A673 (cell line): ENCODE data around the gene COL4A2.

Experiments
- EZH2 ChIP-seq: fragments of 200-600 bp; sonication (generic); IDR thresholded peaks from 2 replicates; pipeline ENCODE4 v1.6.1; 2017; ENCODE audit warnings: borderline replicate concordance, low read depth, mild to moderate bottlenecking, mixed read lengths, antibody characterized with exemption, low read length; ENCODE audit not compliant: poor library complexity, severe bottlenecking
- TF ChIP-seq, protein P1 (sequence below): fragments of 300-800, 200-600 bp; sonication (generic); conservative IDR thresholded peaks from 2 replicates; pipeline ENCODE4 v1.5.1; 2017; ENCODE audit warnings: low read depth, mild to moderate bottlenecking, antibody characterized with exemption, low read length, moderate library complexity, mixed read lengths

- TF ChIP-seq, protein P1, sequence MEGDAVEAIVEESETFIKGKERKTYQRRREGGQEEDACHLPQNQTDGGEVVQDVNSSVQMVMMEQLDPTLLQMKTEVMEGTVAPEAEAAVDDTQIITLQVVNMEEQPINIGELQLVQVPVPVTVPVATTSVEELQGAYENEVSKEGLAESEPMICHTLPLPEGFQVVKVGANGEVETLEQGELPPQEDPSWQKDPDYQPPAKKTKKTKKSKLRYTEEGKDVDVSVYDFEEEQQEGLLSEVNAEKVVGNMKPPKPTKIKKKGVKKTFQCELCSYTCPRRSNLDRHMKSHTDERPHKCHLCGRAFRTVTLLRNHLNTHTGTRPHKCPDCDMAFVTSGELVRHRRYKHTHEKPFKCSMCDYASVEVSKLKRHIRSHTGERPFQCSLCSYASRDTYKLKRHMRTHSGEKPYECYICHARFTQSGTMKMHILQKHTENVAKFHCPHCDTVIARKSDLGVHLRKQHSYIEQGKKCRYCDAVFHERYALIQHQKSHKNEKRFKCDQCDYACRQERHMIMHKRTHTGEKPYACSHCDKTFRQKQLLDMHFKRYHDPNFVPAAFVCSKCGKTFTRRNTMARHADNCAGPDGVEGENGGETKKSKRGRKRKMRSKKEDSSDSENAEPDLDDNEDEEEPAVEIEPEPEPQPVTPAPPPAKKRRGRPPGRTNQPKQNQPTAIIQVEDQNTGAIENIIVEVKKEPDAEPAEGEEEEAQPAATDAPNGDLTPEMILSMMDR: no peak
- TF ChIP-seq EZH2: no peak
Measured at GRCh38 chr13:110528911-110529310, 221.8 kb downstream of the COL4A2 start.
